Upper lobe of left lung (tissue), 6 donors: ENCODE measurements around the gene TIMP2. TPM values are rescaled to one million over a fixed set of nuclear protein-coding genes. Genes with fewer than 3 reads are reported as not detected.
A peak's percentile ranks its signal among the peaks of the same experiment; 100 is the strongest.

Source experiments
- ATAC-seq, 2 donors: fragments of 200-7000 bp; cut with Tn5 transposase; one replicate each; pipeline ENCODE4 v1.9.1; 2022; ENCODE audit warnings: mild to moderate bottlenecking in 2 of 2, moderate library complexity in 2 of 2; ENCODE audit not compliant: low FRiP score in 2 of 2
- DNase-seq, 2 donors: peaks; one replicate each; pipeline ENCODE4 v3.0.0-alpha.2; 2019 to 2020
- H3K27ac ChIP-seq, 4 donors: fragments of 200-600 bp; sonication (generic); one replicate each; pipeline ENCODE4 v1.5.1; 2016 to 2019
- H3K27me3 ChIP-seq, 4 donors: fragments of 200-600 bp; sonication (generic); one replicate each; pipeline ENCODE4 v1.5.1; 2017 to 2019
- H3K36me3 ChIP-seq, 4 donors: fragments of 200-600 bp; sonication (generic); one replicate each; pipeline ENCODE4 v1.5.1; 2016 to 2019
- H3K4me1 ChIP-seq, 4 donors: fragments of 200-600 bp; sonication (generic); one replicate each; pipeline ENCODE4 v1.5.1; 2018 to 2019
- H3K4me3 ChIP-seq, 4 donors: fragments of 200-600 bp; sonication (generic); one replicate each; pipeline ENCODE4 v1.5.1; 2017 to 2019; ENCODE audit warnings: mild to moderate bottlenecking in 2 of 4, moderate library complexity in 1 of 4
- H3K9me3 ChIP-seq, 4 donors: fragments of 200-600 bp; sonication (generic); one replicate each; pipeline ENCODE4 v1.5.1; 2018 to 2019
- CTCF ChIP-seq, 6 experiments: fragments of 450-650 bp in 4 of 6; fragments of 200-600 bp in 2 of 6; sonication (generic) in 2 of 6; IDR thresholded peaks; one replicate each; pipeline ENCODE4 v1.5.1; 2016 to 2019; ENCODE audit warnings: antibody characterized with exemption in 6 of 6
- EP300 ChIP-seq, 4 donors: sonication (generic); formaldehyde crosslinking; IDR thresholded peaks; one replicate each; pipeline ENCODE4 v1.5.1; 2017; ENCODE audit warnings: antibody characterized with exemption in 4 of 4, control low read depth in 2 of 4
- POLR2A ChIP-seq, 4 donors: fragments of 450-650 bp; IDR thresholded peaks; one replicate each; pipeline ENCODE4 v1.5.1; 2016 to 2017; ENCODE audit warnings: antibody characterized with exemption in 4 of 4, mild to moderate bottlenecking in 2 of 4
- POLR2AphosphoS5 ChIP-seq, 2 donors: sonication (generic); formaldehyde crosslinking; IDR thresholded peaks; one replicate each; pipeline ENCODE4 v1.5.1; 2017; ENCODE audit warnings: antibody characterized with exemption in 2 of 2
- WGBS, 2 donors: methylation state at CpG; one replicate each; pipeline ENCODE4 v1.1.5; 2017 to 2018; 5-methylcytosine and 5-hydroxymethylcytosine counted together
- total RNA-seq, 6 donors: library from RNA; depleted of rRNA in 4 of 6; stranded (reverse); fragments of >200 nt in 4 of 6; gene quantifications; one replicate each; pipeline versions ENCODE4 v1.1.0 to v1.2.1, GENCODE V29; 2016 to 2021
- donor health status: DM: no; HTN: no; CAD: no; lungs with moderate emphysema.
- donor health status: DM: no; HTN: yes; CAD: no; lungs with severe emphysema.

The TIMP2 gene
- total RNA-seq, 6 donors from 2014 or later, result 60.8 to 313 (median 145) TPM

- no peak overlapping the region for H3K27ac ChIP-seq
- no peak overlapping the region for H3K4me3 ChIP-seq
- no peak for TF ChIP-seq EP300 (IDR thresholded peaks at IDR 0.05)
- no peak for TF ChIP-seq POLR2A (IDR thresholded peaks at IDR 0.05)
- no peak for TF ChIP-seq CTCF (IDR thresholded peaks at IDR 0.05)
- no peak for TF ChIP-seq POLR2AphosphoS5 (IDR thresholded peaks at IDR 0.05)
- ATAC-seq, result peak in 1 of 2 donors; percentile 27
- DNase-seq, result no peak
- no peaks in the 10 kb centered on the region for H3K27me3 ChIP-seq
- WGBS, 2 donors, result 85% methylated on average over 19 of the region's 19 CpGs; no CpG with 5 or more reads in 1 of the 2 donors
- no peaks in the 10 kb centered on the region for H3K9me3 ChIP-seq
- peaks cover 0 to 9% (median 3%) of the 10 kb centered on the region in 4 donors for H3K4me1 ChIP-seq
- peaks cover 0 to 5% (median 0%) of the 10 kb centered on the region in 4 donors for H3K36me3 ChIP-seq
These were observed 37.3 kb upstream of the TIMP2 start for GRCh38 chr17:78962345-78962983.

GRCh38 chr17:78961571-78961970 lies 36.4 kb upstream of the TIMP2 start:
- Histone ChIP-seq H3K4me3 (no peak overlapping the region), H3K4me1 (peaks cover 0 to 9% (median 3%) of the 10 kb centered on the region in 4 donors), H3K9me3 (no peaks in the 10 kb centered on the region), H3K36me3 (no peaks in the 10 kb centered on the region), H3K27ac (peak overlapping the region in 3 of 4 donors; percentile 20 to 38 (median 31)), H3K27me3 (no peaks in the 10 kb centered on the region)
- WGBS, 2 donors, result 95% methylated on average over 4 of the region's 4 CpGs
- ATAC-seq (no peak), DNase-seq (no peak)
- TF ChIP-seq POLR2A (IDR thresholded peaks at IDR 0.05), result no peak
- TF ChIP-seq EP300 (IDR thresholded peaks at IDR 0.05), result no peak
- TF ChIP-seq POLR2AphosphoS5 (IDR thresholded peaks at IDR 0.05), result no peak
- TF ChIP-seq CTCF (IDR thresholded peaks at IDR 0.05), result no peak

DNA sequence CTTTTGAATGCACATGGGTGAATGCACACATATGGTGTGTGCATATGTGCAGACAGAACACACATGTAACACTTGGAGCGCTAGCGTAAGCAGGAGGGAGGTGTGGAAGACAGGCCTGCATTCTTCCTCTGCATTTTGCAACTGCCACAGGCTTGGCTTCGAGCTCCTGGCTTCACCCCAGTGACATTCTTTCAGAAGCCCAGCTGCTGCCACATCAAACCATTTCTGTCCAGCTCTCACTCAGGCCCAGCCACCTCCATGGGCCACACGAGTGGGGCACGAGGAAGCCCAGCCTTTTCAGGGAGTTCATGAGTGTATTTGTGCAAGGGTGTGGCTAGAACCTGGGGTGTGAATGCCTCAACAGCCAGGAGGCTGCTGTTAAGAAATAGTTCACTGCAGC lies 35.7 kb upstream of the TIMP2 start:
- H3K4me3 ChIP-seq, result no peak overlapping the region
- H3K27me3 ChIP-seq, result no peaks in the 10 kb centered on the region
- DNase-seq (peak in 1 of 2 donors; percentile 42), ATAC-seq (peak; percentile 35 to 89)
- no peak for TF ChIP-seq POLR2A (IDR thresholded peaks at IDR 0.05)
- TF ChIP-seq POLR2AphosphoS5 (IDR thresholded peaks at IDR 0.05), result peak in 1 of 2 donors; percentile 27
- no peak for TF ChIP-seq EP300 (IDR thresholded peaks at IDR 0.05)
- no peak for TF ChIP-seq CTCF (IDR thresholded peaks at IDR 0.05)
- H3K36me3 ChIP-seq, result no peaks in the 10 kb centered on the region
- WGBS, 2 donors, result 46 to 59% methylated on average over 5 of the region's 5 CpGs
- H3K27ac ChIP-seq, result peak overlapping the region in 3 of 4 donors; percentile 20 to 38 (median 31)
- no peaks in the 10 kb centered on the region for H3K9me3 ChIP-seq
- H3K4me1 ChIP-seq, result peaks cover 0 to 9% (median 3%) of the 10 kb centered on the region in 4 donors

- 96% methylated on average over 12 of the region's 12 CpGs for whole genome bisulfite sequencing, 2 donors
- Histone ChIP-seq H3K9me3 (no peaks in the 10 kb centered on the region), H3K36me3 (no peaks in the 10 kb centered on the region), H3K27me3 (no peaks in the 10 kb centered on the region), H3K4me1 (peaks cover 0 to 9% (median 3%) of the 10 kb centered on the region in 4 donors), H3K27ac (no peak overlapping the region), H3K4me3 (no peak overlapping the region)
- ATAC-seq (no peak), DNase-seq (no peak)
- TF ChIP-seq POLR2A (IDR thresholded peaks at IDR 0.05), result no peak
- TF ChIP-seq POLR2AphosphoS5 (IDR thresholded peaks at IDR 0.05), result no peak
- no peak for TF ChIP-seq EP300 (IDR thresholded peaks at IDR 0.05)
- no peak for TF ChIP-seq CTCF (IDR thresholded peaks at IDR 0.05)
These were observed 34.6 kb upstream of the TIMP2 start for GRCh38 chr17:78959803-78960202.
